Breast epithelium (tissue), 4 donors: ENCODE data around the gene PML. TPM values are rescaled to one million over a fixed set of nuclear protein-coding genes. Genes with fewer than 3 reads are reported as not detected.

ENCODE experiments used
- DNase-seq, 2 donors: peaks; one replicate each; pipeline ENCODE4 v3.0.0-alpha.2; 2019; ENCODE audit warnings: low spot score in 2 of 2
- H3K27ac ChIP-seq, 2 donors: fragments of 200-600 bp; sonication (generic) in 1 of 2; one replicate each; pipeline ENCODE4 v1.5.1; 2016 to 2019; ENCODE audit warnings: mild to moderate bottlenecking in 1 of 2
- H3K27me3 ChIP-seq, 2 donors: fragments of 200-600 bp; sonication (generic) in 1 of 2; one replicate each; pipeline versions ENCODE4 v1.5.1 to v1.6.0; 2017 to 2019; ENCODE audit warnings: control low read depth in 1 of 2, mild to moderate bottlenecking in 1 of 2
- H3K36me3 ChIP-seq: fragments of 200-600 bp; one replicate; pipeline ENCODE4 v1.5.1; 2019
- H3K4me1 ChIP-seq, 2 donors: fragments of 200-600 bp; sonication (generic); one replicate each; pipeline ENCODE4 v1.5.1; 2016 to 2019; ENCODE audit warnings: control low read depth in 1 of 2
- H3K4me3 ChIP-seq, 3 donors: fragments of 200-600 bp; sonication (generic); 1 replicate in 2 of 3; 2 replicates in 1 of 3; pipeline ENCODE4 v1.5.1; 2016 to 2019; ENCODE audit warnings: mild to moderate bottlenecking in 3 of 3, moderate library complexity in 2 of 3
- H3K9me3 ChIP-seq, 2 donors: fragments of 200-600 bp; sonication (generic) in 1 of 2; one replicate each; pipeline ENCODE4 v1.5.1; 2016 to 2019; ENCODE audit warnings: control low read depth in 1 of 2
- CTCF ChIP-seq, 3 donors: fragments of 450-650 bp; IDR thresholded peaks; one replicate each; pipeline ENCODE4 v1.5.1; 2016 to 2017; ENCODE audit warnings: antibody characterized with exemption in 3 of 3, mild to moderate bottlenecking in 3 of 3, moderate library complexity in 3 of 3
- POLR2A ChIP-seq: fragments of 450-650 bp; IDR thresholded peaks from one replicate; pipeline ENCODE4 v1.6.1; 2016; ENCODE audit warnings: antibody characterized with exemption, mild to moderate bottlenecking, moderate library complexity
- POLR2AphosphoS5 ChIP-seq, 3 donors: sonication (generic); formaldehyde crosslinking; IDR thresholded peaks; one replicate each; pipeline ENCODE4 v1.6.1; 2017; ENCODE audit warnings: antibody characterized with exemption in 3 of 3
- intact Hi-C: fragments of 100-400 bp; cut with DNase I; formaldehyde crosslinking; loops from one replicate; pipeline ENCODE4 v1.15.1; 2023; ENCODE audit warnings: low total_unique reads
- total RNA-seq, 3 donors: library from RNA; depleted of rRNA; stranded (reverse); fragments of >200 nt; gene quantifications; one replicate each; pipeline ENCODE4 v1.1.0, GENCODE V29; 2016

PML gene
- total RNA-seq, 3 donors from 2014 or later, result 37.8 to 103 (median 49.8) TPM

- Histone ChIP-seq H3K4me3 (no peak overlapping the region), H3K36me3 (no peaks in the 10 kb centered on the region), H3K4me1 (peaks cover 32 to 40% of the 10 kb centered on the region in 2 donors), H3K27me3 (no peaks in the 10 kb centered on the region), H3K9me3 (no peaks in the 10 kb centered on the region), H3K27ac (peak overlapping the region in 1 of 2 donors; percentile 98)
- no peak for TF ChIP-seq POLR2AphosphoS5 (IDR thresholded peaks at IDR 0.05)
- no peak for TF ChIP-seq POLR2A
- TF ChIP-seq CTCF (IDR thresholded peaks at IDR 0.05), result no peak
- intact Hi-C loops, result no loop called here
- no peak for DNase-seq
Observed at GRCh38 chr15:73985101-73985873, 9.2 kb upstream of the PML start.

- peak overlapping the region in 1 of 2 donors; percentile 98 for H3K27ac ChIP-seq
- DNase-seq, result no peak
Observed at GRCh38 chr15:73986055-73986775, 8.3 kb upstream of the PML start.

GRCh38 chr15:73986776-73987056, 7.8 kb upstream of the PML start:
- H3K36me3 ChIP-seq, result no peaks in the 10 kb centered on the region
- no peak for TF ChIP-seq POLR2AphosphoS5 (IDR thresholded peaks at IDR 0.05)
- TF ChIP-seq POLR2A, result no peak
- intact Hi-C loops, result no loop called here

More at GRCh38 chr15:73986055-73986775, 8.3 kb upstream of the PML start:
- no peaks in the 10 kb centered on the region for H3K36me3 ChIP-seq
- H3K27me3 ChIP-seq, result no peaks in the 10 kb centered on the region
- H3K4me1 ChIP-seq, result peaks cover 35 to 47% of the 10 kb centered on the region in 2 donors
- H3K9me3 ChIP-seq, result no peaks in the 10 kb centered on the region
- intact Hi-C loops, result no loop called here
- no peak overlapping the region for H3K4me3 ChIP-seq
- TF ChIP-seq POLR2A (no peak), POLR2AphosphoS5 (IDR thresholded peaks at IDR 0.05) (no peak), CTCF (IDR thresholded peaks at IDR 0.05) (no peak)

GRCh38 chr15:73987250-73987649, 7.3 kb upstream of the PML start:
- DNase-seq, result no peak
- no peak overlapping the region for H3K4me3 ChIP-seq
- no peaks in the 10 kb centered on the region for H3K36me3 ChIP-seq
- H3K27ac ChIP-seq, result peak overlapping the region; percentile 88 to 98
- no peak for TF ChIP-seq CTCF (IDR thresholded peaks at IDR 0.05)
- TF ChIP-seq POLR2AphosphoS5 (IDR thresholded peaks at IDR 0.05), result no peak
- TF ChIP-seq POLR2A, result no peak
- H3K4me1 ChIP-seq, result peaks cover 27 to 45% of the 10 kb centered on the region in 2 donors
- H3K27me3 ChIP-seq, result no peaks in the 10 kb centered on the region
- H3K9me3 ChIP-seq, result no peaks in the 10 kb centered on the region
- intact Hi-C loops, result no loop called here

More at GRCh38 chr15:73986776-73987056, 7.8 kb upstream of the PML start:
- Histone ChIP-seq H3K4me1 (peaks cover 32 to 49% of the 10 kb centered on the region in 2 donors), H3K9me3 (no peaks in the 10 kb centered on the region), H3K4me3 (no peak overlapping the region), H3K27me3 (no peaks in the 10 kb centered on the region), H3K27ac (peak overlapping the region; percentile 88 to 98)
- DNase-seq, result no peak

GRCh38 chr15:73987681-73988444, 6.7 kb upstream of the PML start:
- Histone ChIP-seq H3K27me3 (no peaks in the 10 kb centered on the region), H3K4me1 (peaks cover 22 to 38% of the 10 kb centered on the region in 2 donors), H3K27ac (peak overlapping the region; percentile 88 to 98), H3K9me3 (no peaks in the 10 kb centered on the region), H3K4me3 (no peak overlapping the region), H3K36me3 (no peaks in the 10 kb centered on the region)
- TF ChIP-seq CTCF (IDR thresholded peaks at IDR 0.05) (no peak), POLR2A (no peak), POLR2AphosphoS5 (IDR thresholded peaks at IDR 0.05) (no peak)
- intact Hi-C loops, result no loop called here
- no peak for DNase-seq
